GM19372 (cell line): ENCODE results near the gene SYCE3.

Experiments
- ATAC-seq: cut with Tn5 transposase; IDR thresholded peaks from one replicate; pipeline ENCODE4 v1.9.1; 2021; ENCODE audit warnings: mild to moderate bottlenecking, low read depth, moderate library complexity; ENCODE audit not compliant: unreplicated experiment

Gene SYCE3

DNA sequence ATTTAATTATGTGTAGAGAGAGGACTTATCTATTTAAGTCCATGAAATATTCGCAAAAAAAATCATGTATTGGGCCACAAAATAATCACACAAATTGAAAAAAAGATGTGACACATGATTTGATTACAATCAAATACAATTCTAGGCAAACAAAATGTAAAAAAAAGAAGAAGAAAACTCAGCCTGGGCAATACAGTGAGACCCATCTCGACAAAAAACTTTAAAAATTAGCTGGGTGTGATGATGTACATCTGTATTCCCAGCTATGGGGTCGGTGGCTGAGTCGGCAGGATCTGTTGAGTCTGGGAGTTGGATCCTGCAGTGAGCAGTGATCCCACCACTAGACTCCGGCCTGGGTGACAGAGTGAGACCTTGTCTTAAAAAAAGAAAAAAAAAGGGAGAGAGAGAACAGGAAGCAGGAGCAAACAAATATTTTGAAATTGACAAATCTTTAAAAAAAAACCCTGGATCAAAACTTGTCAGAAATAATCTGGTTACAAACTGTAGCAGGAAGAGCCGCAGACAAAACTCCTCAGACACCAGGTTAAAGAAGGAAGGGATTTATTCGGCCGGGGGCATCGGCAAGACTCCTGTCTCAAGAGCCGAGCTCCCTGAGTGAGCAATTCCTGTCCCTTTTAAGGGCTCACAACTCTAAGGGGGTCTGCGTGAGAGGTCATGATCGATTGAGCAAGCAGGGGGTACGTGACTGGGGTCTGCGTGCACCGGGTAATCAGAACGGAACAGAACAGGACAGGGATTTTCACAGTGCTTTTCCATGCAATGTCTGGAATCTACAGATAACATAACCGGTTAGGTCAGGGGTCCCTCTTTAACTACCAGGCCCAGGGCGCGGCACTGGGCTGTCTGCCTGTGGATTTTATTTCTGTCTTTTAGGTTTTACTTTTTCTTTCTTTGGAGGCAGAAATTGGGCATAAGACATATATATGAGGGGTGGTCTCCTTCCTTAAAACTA lies 29.6 kb downstream of the SYCE3 start:
- ATAC-seq = no peak

DNA sequence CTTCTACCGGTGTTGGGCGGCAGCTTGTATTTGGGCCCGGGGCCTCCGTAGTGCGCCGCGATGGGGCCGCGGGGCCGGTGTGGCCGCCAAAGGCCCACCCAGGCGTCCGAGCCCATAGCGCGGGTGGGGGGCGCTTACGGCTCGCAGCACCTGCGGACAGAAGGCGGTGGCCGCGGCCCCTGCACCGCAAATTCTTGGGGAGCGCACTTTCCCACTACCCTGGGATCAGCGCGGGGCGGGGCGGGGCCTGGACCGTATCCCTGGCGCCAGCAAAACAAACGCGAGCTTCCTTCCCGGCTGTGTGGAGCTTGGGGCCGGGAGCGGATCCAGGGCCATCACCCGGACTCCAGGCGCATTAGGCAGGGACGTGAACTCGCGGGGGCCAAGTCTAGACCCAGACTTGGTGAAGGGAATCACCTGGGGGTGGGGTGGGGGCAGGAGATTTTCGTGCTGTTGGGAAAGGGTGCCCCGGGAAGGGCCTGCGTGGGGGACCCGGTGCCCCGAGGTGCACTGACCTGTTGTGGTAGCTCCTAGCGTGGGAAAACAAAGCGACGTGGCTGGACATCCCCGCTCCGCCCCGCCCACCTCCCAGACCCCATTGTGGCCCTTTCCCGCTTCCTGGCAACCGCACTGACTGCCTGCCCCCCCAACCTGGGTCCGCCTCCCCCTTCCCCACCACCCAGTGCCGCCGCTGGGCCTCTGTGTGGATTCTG lies 30.6 kb downstream of the SYCE3 start:
- no peak for ATAC-seq

DNA sequence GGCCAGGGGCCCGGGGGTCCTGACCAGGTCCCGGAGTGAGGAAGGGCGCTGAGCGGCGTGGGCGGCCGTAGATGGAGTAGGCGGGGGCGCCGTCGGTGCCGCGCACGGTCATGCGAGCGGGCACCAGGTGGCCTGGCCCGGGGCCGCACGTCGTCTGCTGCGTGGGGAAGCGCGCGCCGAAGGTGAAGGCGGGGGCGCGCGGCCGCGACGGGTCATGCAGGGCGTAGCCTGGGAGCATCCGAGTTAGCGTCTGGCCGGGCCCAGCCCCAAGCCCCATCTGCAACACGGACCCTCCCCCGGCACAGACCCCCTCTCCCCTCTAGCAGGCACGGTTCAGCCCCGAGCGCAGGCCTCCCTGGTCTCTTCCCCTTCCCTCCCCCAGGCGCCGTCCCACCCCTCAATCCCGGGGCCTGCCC lies 31.2 kb downstream of the SYCE3 start:
- no peak for ATAC-seq

DNA sequence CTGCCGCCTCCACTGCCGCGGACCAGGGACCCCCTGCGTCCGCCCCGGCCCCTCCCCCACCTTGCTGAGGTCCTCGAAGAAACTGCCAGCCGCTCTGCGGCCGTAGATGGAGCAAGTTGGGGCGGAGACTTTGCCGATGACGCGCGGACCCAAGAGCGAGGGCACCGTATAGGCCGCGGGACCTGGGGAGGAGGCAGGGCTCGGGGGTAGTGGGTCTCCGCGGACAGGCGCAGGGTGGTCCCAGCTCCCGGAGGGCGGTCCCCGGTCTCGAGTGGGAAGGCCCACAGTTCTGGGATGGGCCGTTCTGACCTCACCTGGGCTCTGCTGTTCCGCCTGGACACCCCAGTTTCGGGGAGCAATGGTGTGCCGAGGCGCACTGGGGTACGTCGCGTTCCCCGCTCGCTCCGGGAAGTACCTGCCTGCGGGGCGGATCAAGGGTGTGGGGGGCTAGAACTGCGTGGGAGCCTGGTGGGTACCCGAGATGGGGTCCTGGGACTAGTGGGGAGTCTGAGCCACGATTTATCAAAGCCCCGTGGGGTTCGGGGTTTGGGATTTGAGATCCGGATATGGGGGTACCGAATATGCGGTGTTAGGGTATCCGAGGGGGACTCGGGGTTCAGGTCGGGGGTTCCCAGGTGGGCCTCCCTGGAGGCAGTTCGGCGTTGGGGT lies 31.7 kb downstream of the SYCE3 start:
- no peak for ATAC-seq

DNA sequence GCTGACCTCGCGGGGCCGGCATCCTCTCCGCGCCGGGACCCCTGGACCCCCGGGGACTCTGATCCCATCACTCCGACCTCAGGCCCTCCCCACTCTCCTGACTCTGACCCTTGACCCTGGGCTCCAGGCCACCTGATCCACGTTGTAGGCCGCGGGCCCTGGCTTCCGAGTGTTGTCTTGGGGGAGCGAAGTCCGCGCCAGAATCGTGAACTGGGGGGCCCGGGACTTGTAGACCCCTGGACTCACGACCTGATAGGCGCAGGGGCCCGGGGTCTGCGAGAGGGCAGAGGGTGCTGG lies 32.2 kb downstream of the SYCE3 start:
- no peak for ATAC-seq

DNA sequence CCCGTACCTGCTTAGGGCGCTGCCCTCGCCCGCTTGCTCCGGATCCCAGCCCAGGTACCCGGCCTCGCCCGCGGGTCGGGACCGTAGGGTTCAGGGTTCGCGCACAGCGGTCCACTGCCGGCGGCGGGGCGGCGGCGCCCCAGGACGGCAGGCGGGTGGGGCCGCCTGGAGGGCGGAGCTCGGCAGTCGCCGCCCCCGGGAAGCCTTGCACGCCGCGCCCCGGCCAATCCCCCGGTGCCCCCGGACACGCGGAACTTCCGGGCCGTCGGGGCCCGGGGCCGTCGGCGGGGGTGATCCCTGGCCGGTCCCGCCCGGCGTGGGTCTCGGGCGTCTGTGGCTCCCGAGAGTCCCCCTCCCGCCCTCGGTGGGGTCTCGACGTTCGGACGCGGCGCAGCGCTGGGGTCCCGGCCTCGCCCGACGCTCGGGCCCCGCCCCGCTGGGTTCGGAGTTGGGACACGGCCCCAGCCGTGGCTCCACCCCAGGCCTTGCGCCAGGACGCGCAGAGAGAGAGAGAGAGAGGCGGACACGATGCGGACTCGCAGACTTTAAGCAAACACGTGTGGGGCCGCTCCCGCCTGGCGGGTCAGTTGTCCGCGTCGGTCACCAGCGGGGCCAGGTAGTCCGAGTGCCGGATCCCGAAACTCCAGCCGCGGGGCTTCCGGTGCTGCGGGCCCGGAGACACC lies 32.7 kb downstream of the SYCE3 start, which contains the start of gene TYMP:
TYMP (minus strand) TSS at position 116 of the 683 bp plus-strand sequence. CDS start 303 bp downstream, outside the sequence.
- ATAC-seq = no peak

DNA sequence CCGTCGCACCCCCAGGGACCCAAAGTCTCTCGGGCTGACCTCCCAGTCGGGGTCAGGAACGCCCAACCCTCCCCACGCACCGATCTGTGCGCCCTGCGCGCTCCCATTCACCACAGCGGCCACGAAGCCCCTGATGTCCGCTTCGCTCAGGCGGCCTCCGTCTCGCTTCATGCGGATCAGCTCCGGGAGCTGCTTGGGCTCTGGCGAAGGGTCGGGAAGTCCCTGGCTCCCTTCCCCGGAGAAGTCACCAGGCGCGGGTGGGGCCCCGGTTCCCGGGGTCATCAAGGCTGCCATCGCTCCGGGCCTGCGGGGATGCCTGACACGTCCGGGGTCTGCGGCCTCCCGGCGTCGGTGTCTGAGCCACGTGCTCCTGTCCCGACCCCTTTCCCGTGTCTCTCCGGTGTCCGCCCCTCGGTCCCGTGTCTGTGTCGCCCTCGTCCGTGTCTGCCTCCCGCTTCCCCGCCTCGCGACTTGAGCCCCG lies 33.3 kb downstream of the SYCE3 start:
- ATAC-seq = no peak

DNA sequence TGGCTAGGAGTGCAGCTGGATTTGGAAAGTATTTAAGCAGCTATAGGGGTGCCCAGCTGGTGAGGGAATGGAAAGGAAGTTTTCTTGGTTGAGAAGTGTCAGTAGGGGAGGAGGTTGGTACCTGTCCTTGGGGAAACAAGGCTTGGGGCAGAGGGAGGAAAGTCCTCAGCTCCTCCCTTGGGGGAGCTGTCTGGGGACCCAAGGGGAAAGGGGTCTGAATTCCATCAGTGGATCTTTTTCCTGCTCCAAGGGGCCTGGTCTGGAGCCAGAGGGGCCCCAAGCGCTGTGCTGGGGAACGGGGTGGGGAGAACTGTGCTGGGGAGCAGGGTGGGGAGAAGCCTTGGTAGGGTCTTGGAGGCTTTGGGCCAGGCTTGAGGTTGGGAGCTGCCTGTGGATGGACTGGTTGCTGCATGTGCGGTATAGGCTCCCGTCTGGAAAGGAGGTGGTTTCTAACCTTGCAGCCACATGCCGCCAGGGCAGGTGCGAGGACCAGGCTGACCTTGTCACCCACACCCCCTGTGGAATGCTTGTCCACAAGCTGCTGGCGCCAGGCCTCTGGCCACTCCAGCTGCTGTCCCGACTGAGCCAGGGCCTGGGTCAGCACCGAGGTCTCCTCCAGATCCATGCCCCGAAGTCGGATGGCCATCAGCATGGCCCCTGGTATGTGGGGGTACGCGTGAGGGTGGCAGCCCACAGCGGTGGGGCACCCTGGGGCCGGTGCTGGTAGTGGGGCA lies 33.9 kb downstream of the SYCE3 start:
- ATAC-seq = no peak

DNA sequence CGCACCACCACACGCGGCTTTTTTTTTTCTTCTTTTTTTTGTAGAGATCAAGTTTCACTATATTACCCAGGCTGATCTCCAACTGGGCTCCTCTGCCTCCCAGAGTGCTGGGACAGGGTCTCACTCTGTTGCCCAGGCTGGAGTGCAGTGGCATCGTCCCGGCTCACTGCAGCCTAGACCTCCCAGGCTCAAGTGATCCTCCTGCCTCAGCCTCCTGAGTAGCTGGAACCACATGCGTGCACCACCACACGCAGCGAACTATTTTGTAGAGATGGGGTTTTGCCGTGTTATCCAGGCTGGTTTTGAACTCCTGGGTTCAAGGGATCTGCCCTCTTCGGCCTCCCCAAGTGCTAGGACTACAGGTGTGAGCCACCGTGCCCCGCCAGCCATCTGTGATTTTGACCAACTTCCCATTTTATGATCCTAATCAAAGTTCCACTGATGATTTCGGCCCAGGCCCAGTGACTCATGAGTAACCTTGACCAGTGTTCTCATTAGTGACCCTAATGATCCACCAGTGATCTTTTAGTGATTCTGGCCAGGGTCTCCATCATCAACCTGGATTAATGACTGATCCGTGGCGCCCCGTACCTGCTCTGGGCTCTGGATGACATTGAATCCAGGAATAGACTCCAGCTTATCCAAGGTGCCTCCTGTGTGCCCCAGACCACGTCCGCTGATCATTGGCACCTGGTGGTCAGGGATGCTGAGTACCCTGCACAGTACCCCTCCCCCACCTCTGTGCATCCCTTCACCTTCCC lies 34.6 kb downstream of the SYCE3 start:
- ATAC-seq = no peak

DNA sequence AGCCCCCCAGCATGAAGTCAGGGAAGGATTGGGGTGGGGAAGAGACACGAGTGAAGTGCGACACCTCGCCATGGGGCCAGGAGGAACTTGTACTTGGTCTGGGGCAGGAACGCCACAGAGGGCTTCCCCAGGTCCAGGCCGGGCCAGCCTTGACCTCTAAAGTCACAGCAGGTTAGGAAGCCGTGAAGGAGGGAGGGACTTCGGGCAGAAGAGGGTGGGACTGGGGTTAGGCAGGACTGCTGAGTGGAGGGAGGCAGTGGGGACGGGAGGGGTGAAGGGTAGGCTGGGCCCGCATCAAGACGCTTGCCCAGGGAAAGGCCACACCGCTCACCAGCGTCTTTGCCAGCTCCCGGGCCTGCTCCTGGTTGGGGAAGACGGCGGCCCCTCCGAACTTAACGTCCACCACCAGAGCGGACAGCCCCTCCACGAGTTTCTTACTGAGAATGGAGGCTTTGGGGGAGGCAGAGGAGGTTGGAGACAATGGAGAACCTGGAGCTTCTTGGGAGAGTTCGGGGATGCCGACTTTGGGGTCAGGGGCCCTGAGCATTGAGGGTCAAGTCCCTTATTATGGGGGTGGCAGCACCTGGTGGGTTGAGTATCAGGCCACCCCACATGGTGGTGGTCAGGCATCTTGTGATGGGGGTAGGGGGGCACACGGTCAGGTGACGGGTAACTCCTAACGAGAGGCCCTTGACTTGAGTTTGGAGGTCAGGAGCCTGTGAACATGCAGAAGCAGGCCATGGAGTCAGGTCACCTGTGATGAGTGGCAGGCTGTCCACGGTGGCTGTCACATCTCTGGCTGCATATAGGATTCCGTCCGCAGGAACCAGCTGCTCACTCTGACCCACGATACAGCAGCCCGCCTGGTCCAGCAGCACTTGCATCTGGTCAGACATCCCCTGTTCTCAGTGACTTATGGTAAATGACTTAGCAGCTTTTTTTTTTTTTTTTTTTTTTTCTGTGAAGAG lies 35.6 kb downstream of the SYCE3 start:
- no peak for ATAC-seq

DNA sequence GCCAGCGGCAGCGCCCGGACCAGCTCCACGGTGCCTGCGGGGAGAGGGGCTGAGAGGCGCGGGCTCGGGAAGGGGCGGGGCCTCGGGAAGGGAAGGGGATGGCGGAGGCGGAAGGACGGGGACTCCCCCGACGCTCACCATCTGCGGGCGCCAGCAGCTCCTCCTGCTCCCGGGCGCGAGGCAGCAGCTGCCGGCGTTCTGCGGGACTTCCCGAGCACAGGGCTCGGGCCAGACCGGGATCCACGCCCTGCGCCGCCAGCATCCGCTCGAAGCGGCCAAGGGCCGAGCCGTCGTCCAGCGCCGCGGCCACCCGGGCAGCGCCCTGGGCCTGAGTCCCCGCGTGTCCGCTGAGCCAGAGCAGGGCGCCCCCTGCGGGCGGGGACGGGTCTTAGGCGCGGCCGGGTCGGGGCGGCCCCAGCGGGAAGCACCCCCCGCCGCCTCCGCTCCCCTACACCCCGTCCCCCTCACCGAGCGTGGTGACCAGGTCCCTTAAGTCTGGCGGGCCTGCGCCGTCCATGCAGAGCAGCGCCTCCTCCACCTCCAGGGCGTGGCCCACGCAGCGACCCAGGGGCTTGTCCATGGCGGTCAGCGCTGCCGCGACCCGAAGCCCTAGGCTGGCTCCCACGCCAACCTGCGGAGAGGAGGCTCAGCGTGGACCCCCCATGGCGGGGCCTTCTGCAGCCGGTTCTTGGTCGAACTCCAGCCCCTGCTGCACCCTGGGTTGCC lies 36.4 kb downstream of the SYCE3 start:
- peak; percentile 23 for ATAC-seq

DNA sequence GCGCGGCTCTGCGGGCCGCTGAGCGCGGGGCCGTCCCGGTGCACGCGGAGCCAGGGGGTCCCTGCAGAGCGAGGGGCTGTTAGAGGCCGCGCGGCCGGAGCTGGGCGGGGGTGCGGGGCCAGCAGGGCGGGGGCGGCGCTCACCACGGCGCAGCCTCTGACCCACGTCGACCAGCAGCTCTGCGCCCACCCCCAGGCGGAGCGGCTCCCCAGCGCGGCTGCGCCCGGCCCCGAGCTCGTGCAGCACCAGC lies 36.9 kb downstream of the SYCE3 start:
- ATAC-seq = no peak

DNA sequence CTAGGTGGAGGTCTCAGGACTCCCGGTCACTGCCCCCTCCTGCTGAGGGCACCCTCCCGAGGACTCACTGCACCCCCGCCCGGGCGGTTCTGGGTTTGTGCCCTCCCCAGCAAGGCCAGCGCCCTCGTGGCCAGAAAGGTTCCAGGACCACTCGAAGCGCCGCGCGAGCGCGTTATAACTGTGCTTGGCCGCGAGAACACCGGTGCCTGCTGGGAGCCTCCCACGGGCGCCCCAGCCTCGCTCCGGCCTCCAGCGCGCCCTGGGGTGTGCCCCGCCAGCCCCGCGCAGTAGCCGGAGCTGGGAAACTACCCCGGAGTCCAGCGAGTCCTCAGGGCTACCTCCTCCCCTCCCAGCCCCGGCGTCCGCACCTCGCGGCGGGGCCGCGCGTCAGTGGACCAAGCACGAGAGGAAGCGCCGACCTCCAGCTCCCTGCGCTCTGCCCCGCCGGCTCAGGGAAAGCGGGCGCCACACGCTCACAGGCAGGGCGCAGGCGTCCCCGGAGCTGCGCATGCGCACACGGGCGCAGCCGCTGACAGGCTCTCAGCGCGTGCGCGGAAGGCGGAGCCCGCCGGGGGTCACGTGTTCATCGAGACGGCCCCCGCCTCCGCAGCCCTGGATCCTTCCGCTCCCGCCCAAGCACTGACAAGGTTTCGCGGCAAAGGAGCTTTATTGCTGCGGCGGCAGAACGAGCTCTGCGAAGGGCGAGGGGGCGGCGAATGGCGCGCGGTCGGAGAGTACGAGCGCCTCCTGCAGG lies 37.4 kb downstream of the SYCE3 start, which contains the start of gene SCO2:
SCO2 (minus strand) TSS at position 495 of the 754 bp plus-strand sequence. CDS start 1,187 bp downstream, outside the sequence.
- ATAC-seq = peak; percentile 49

DNA sequence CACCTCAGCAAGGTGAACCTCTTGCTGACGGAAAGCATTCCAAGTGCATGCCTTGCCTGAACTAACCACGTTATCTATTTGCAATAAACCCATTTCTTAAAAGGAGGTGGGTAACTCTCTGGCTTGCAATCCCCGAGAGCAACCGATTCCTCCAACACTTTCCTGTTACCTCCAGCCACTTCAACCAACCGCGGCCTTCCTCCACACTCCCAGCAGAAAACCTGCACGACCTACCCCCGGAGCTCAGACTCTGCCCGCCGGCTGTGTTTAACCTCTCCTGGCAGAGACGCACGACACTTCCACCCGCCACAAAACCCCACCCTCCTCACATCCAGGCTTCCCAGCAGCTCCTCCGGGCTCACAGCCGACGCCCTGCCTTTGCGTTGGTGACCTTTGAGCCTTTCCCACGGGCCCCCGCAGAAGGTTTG lies 38.0 kb downstream of the SYCE3 start:
- ATAC-seq = no peak

DNA sequence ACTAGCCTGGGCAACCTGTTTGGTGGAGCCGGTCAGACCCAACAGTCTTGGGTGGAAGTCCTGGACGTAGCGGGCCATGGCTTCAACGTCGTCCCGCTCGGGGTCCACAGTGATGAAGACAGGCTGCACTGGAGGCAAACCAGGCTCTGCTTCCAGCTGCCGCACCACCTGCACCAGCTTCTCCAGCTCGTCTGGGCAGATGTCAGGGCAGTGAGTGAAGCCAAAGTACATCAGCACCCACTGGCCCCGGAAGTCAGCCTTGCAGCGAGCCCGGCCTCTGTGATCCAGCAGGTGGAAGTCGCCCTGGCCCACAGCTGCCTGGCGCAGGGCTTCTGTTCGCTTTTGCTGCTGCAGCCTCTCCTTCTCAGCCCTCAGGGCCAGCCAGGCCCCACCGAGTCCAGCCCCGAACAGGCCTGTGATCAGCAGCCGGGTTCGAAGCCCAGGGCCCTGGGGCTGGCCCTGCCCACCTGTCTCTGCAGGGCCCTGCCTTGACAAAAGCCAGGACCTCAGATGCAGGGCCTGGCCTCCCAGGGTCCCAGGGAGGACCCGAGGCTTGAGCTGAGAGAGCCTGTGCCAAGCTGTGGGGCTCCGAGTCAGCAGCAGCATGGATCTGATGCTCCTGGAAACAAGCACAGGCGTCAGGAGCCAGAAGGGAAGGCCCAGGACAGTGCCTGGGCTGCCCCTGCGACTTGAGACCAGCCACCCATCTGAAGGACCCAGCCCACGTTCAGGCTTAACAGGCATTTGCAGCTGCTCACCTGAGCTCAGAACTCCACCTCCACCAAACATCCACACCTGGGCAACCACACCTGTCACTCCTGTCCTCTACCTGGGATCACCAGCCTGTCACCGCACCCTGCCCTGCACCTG lies 38.7 kb downstream of the SYCE3 start:
- ATAC-seq = no peak

DNA sequence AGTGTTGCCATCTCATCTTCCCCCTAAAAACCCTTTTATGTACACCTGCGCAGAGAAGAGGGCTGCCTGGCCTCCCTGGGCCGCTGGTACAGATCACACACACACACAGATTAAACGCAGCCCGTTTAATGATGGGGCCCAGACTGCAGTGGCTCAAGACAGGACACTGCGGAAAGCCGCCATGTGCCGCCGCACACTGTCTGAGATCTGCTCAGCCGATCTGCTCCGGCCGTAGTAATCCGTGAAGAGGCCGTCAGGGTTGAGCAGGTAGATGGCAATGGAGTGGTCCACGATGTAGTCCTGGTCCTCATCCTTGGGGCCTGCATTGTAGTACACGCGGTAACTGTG lies 39.3 kb downstream of the SYCE3 start:
- no peak for ATAC-seq
